A673 (cell line): Measurements from ENCODE around the gene ATP10A.

Experiments
- CTCF ChIP-seq: fragments of 300-800, 200-600 bp; sonication (generic); conservative IDR thresholded peaks from 2 replicates; pipeline ENCODE4 v1.5.1; 2017; ENCODE audit warnings: low read depth, mild to moderate bottlenecking, antibody characterized with exemption, low read length, moderate library complexity, mixed read lengths
- EZH2 ChIP-seq: fragments of 200-600 bp; sonication (generic); IDR thresholded peaks from 2 replicates; pipeline ENCODE4 v1.6.1; 2017; ENCODE audit warnings: borderline replicate concordance, low read depth, mild to moderate bottlenecking, mixed read lengths, antibody characterized with exemption, low read length; ENCODE audit not compliant: poor library complexity, severe bottlenecking

- TF ChIP-seq CTCF (no peak), EZH2 (no peak)
Measured at GRCh38 chr15:25810154-25810553, 53.0 kb downstream of the ATP10A start.
